ENCODE results near the gene SUN1.

Gene SUN1

GRCh38 chr7:865921-866320, 33.6 kb downstream of the SUN1 start:
- TF ChIP-seq CTCF (IDR thresholded peaks at IDR 0.05; ENCODE audit: low read depth, low read length) (no peak), MAX (IDR thresholded peaks at IDR 0.05; ENCODE audit: low read depth, low read length) (no peak), MYC (IDR thresholded peaks at IDR 0.05; ENCODE audit: low read depth, low read length) (no peak), POLR2A (IDR thresholded peaks at IDR 0.05; ENCODE audit: extremely low read depth, insufficient read length) (no peak)
- no peak for DNase-seq (ENCODE audit: low read depth)
- H3K4me3 ChIP-seq (ENCODE audit: low read depth, low read length): no peak overlapping the region

- no peak for DNase-seq (ENCODE audit: low read depth)
- no peak overlapping the region for H3K4me3 ChIP-seq (ENCODE audit: low read depth, low read length)
- no peak for TF ChIP-seq MAX (IDR thresholded peaks at IDR 0.05; ENCODE audit: low read depth, low read length)
- no peak for TF ChIP-seq MYC (IDR thresholded peaks at IDR 0.05; ENCODE audit: low read depth, low read length)
- no peak for TF ChIP-seq CTCF (IDR thresholded peaks at IDR 0.05; ENCODE audit: low read depth, low read length)
- no peak for TF ChIP-seq POLR2A (IDR thresholded peaks at IDR 0.05; ENCODE audit: extremely low read depth, insufficient read length)
Measured at GRCh38 chr7:867001-867405, 34.7 kb downstream of the SUN1 start.

- H3K4me3 ChIP-seq (ENCODE audit: low read depth, low read length): no peak overlapping the region
- TF ChIP-seq CTCF (IDR thresholded peaks at IDR 0.05; ENCODE audit: low read depth, low read length) (no peak), MAX (IDR thresholded peaks at IDR 0.05; ENCODE audit: low read depth, low read length) (no peak), MYC (IDR thresholded peaks at IDR 0.05; ENCODE audit: low read depth, low read length) (no peak)
- no peak for DNase-seq (ENCODE audit: low read depth)
Measured at GRCh38 chr7:867406-868188, 35.3 kb downstream of the SUN1 start.

- DNase-seq (ENCODE audit: low read depth): no peak
- no peak for TF ChIP-seq POLR2A (IDR thresholded peaks at IDR 0.05; ENCODE audit: extremely low read depth, insufficient read length)
- TF ChIP-seq MYC (IDR thresholded peaks at IDR 0.05; ENCODE audit: low read depth, low read length): no peak
- TF ChIP-seq CTCF (IDR thresholded peaks at IDR 0.05; ENCODE audit: low read depth, low read length): no peak
- no peak for TF ChIP-seq MAX (IDR thresholded peaks at IDR 0.05; ENCODE audit: low read depth, low read length)
- H3K4me3 ChIP-seq (ENCODE audit: low read depth, low read length): no peak overlapping the region
Measured at GRCh38 chr7:868189-868486, 35.9 kb downstream of the SUN1 start.

GRCh38 chr7:869348-869747, 37.1 kb downstream of the SUN1 start:
- H3K4me3 ChIP-seq (ENCODE audit: low read depth, low read length): no peak overlapping the region
- TF ChIP-seq MAX (IDR thresholded peaks at IDR 0.05; ENCODE audit: low read depth, low read length) (no peak), POLR2A (IDR thresholded peaks at IDR 0.05; ENCODE audit: extremely low read depth, insufficient read length) (no peak), MYC (IDR thresholded peaks at IDR 0.05; ENCODE audit: low read depth, low read length) (no peak), CTCF (IDR thresholded peaks at IDR 0.05; ENCODE audit: low read depth, low read length) (no peak)
- DNase-seq (ENCODE audit: low read depth): no peak

All from NB4 (cell line).